ENCODE measurements around the gene SF3B1.
"Not testable (repeated sequence)": the region's sequence is repeated elsewhere in the genome, so short reads cannot be mapped to it uniquely, and the experiment has no call there.

SF3B1 gene

DNA sequence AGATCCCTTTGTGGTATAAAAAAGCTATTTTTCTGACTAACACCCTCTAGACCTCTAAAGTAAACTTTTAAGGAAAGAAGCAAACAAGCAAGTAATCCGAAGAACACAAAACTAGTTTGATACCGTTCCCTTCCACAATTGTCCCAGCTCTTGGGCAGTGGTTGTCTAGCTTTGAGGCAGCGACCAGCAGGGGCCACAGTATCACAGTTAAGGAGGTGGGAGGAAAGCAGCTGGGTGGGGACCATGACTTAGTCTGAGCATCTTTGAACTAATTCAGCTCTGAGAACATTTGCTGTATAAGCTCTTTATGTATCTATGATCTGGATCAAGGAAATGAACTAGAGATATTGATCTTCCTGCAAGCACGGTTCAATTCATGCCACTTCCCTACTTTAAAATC, 51.0 kb downstream of the SF3B1 start:
- no peak overlapping the region for H3K4me3 ChIP-seq
- no peak overlapping the region for H3K27ac ChIP-seq

DNA sequence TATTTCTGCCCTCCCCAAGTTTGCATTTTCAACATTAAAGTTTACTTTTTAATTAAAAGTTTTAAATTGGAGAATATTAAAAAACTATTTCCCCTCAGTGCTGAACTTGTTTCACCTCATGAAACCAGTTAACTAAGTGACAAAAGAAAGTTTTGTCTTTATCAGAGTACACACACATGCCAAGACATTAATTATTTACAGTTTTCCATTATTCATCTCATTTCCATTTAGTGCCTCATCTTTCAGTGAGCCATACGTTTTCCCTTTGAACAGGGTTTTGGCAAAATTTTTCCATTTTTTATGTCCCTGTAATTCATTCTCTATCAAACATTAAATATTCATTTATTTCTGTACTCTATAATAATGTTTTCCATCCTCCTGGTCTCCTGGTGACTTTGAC, 53.2 kb downstream of the SF3B1 start:
- H3K27ac ChIP-seq = no peak overlapping the region
- H3K4me3 ChIP-seq = no peak overlapping the region

DNA sequence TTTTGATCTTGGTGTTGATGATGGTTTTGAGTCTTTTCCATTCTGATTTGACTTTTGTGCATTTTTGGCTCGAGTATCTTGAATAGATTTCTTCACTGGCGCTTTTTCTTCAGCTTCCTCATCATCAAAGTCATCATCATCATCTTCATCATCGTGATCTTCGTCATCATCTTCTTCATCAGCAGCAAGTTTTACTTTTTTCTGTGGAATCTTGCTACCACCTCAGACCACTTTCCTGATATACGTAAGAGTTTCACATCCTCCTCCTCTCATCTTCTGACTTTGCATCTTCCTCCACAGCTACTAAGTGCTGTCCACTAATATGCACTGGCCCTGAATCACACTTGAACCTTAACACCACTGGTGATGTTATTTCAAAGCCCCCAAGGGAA, 54.9 kb downstream of the SF3B1 start:
- H3K4me3 ChIP-seq, H3K27ac ChIP-seq: not testable (repeated sequence)

DNA sequence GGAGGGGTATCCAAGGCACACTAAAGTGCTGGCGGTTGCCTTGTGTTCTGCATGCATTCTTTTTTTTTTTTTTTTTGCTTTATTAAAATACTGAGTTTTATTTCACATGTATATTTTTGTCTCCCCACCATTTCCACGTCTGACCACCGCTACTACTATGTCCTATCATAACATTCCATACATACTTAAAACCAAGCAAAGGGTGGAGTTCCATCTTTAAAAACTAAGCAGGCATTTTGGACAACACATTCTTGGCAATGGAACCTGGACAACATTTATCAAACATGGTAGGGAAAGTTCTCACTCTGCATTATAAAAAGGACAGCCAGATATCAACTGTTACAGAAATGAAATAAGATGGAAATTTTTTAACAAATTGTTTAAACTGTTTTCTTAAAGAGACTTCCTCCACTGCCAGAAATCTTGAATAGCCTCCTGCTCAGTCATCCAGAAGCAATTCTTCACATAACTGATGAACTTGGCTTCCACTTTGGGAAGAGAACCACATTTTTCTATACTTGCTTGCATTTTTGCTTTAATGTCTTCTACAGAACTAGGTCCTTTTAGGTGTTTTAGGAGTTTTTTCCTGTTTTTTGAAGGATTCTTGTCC, 55.4 kb downstream of the SF3B1 start:
- H3K27ac ChIP-seq, H3K4me3 ChIP-seq: not testable (repeated sequence)

DNA sequence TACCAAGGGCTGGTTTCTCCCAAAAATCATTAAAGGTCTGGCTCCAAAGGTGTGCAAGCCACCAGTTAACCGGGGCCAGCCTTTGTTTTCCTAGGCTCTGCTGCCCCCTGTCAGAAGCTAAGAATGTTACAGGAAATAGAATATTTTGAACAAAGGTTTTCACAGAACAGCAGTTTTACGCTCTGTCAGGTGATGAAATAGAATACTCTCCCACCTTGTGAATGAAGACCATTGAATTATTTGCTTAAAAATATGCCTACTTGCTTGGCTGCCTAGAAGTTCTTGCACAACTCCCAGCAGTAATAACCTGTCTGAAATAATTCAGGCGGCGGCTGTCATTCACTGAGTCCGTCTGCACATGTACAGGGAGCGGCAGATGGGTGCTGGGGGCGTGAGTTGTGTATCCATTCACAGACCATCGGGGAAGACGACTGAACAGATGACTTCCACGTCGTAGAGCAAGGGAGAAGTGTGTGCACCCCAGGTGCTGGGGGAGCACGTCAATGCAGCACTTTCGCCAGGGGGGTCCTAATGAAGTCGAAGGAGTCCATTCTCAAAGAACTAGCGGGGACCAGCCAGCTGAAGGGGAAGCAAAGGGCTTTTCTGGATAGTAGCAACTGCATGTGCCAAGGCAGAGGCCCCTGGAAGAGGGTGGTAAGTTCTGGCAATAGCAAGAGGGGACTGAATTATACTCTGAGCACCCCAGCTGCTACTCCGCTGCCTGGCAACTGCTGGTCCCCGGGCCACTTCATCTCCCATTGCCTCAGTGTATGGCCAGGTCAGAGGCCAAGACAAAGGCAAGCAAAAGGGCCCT, 56.1 kb downstream of the SF3B1 start:
- Histone ChIP-seq H3K4me3 (no peak overlapping the region), H3K27ac (no peak overlapping the region)

DNA sequence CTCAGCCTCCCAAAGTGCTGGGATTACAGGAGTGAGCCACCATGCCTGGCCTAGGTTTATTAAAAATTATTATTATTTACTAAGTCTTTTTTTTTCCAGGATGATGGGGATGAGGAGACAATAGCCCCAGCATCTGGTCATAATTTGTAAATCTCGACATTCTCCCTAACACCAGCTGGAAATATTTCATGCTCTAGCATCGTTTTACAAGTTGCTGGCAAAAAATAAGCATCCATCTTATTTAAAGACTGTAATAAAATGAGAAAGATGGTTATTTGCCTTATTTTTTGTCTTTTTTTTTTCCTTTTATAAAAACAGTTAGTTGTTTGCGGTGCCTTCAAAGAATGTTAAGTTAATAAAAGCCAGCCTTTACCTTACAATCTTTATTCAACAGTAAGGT, 56.7 kb downstream of the SF3B1 start:
- Histone ChIP-seq H3K27ac (no peak overlapping the region), H3K4me3 (no peak overlapping the region)

DNA sequence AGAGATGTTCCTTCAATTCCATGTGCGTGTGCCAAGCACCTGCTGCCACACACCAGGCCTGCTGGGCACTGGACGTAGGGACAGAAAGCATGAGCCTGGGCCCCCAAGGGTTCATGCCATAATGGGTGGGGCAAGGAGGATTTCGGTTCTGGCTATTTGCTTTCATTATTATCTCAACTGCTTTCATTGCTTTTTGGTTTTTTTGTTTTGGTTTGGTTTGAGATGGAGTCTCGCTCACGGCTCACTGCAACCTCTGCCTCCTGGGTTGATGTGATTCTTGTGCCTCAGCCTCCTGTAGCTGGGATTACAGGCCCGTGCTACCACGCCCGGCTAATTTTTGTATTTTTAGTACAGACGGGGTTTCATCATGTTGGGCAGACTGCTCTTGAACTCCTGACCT, 57.2 kb downstream of the SF3B1 start:
- no peak overlapping the region for H3K4me3 ChIP-seq
- no peak overlapping the region for H3K27ac ChIP-seq

DNA sequence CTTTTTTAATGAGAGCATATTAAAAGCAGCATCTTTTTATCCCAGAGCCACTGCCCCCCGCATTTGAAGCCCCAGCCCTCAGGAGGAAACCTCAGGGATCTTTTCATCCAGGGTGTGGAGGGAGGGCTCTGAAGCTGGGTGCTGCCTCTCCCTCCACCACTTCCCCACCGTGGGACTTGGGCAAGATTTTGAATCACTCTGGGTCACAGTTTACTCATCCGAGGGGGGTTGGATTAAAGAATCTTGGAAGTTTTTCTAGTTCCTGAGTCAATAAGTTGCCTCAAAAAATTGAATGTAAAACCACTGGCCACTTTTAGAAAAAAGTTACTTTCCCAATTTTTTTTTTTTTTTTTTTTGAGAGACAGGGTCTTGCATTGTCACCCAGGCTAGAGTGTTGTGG, 62.2 kb downstream of the SF3B1 start:
- no peak overlapping the region for H3K4me3 ChIP-seq

DNA sequence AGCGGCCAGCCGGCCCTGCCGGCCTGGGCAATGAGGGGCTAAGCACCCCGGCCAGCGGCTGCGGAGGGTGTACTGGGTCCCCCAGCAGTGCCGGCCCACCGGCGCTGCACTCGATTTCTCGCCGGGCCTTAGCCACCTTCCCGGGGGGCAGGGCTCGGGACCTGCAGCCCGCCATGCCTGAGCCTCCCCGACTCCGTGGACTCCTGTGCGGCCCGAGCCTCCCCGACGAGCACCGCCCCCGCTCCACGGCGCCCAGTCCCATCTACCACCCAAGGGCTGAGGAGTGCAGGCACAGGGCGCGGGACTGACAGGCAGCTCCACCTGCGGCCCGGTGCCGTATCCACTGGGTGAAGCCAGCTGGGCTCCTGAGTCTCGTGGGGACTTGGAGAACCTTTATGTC, 64.2 kb downstream of the SF3B1 start:
- not testable (repeated sequence) for H3K4me3 ChIP-seq, H3K27ac ChIP-seq

More for the DNA sequence above, 62.2 kb downstream of the SF3B1 start:
- H3K27ac ChIP-seq = no peak overlapping the region

DNA sequence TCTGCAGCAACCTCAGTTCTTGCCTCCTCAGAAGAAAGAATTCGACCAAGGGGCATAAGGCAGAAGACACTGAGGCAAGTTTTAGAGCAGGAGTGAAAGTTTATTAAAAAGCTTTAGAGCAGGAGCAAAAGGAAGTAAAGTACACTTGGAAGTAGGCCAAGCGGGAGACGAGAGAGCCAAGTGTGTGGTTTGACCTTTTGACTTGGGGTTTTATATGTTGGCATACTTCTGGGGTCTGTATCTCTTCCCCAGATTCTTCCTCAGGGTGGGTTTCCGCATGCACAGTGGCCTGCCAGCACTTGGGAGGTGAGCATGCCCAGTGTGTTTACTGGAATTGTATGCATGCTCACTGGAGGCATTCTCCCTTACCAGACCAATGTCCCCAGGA, 64.9 kb downstream of the SF3B1 start:
- Histone ChIP-seq H3K27ac (no peak overlapping the region), H3K4me3 (no peak overlapping the region)

DNA sequence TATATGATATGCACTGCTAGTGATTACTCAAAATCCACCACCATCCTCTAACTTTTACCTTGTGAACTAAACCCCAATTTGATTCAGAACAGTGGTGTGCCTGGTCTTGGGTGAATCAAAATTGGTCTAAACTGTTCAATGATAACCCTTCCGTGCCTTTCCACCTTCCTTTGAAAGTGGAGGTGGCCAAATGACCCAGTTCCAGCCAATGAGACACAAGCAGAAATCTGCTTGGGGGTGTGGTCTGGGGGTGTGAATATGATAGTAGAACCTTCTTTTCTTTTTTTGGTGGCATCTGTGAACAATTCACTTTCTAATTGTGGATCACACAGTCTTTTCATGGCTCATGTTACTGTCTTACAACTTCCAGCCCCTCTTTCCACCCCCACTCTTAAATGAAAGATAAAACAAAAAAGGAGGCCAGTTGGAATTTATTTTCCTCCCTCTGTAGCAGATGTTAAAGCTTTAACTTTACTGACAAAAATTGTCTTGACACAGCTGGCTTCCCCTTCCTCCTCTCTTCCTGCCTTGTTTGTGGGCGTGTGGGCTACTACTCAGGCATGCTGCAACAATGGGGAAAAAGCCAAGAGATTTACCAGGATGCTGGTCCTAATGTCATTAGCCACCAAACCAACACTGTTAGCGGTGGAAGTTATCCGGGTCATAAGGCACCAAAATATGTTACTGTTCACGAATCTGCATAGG, 65.4 kb downstream of the SF3B1 start:
- Histone ChIP-seq H3K27ac (no peak overlapping the region), H3K4me3 (no peak overlapping the region)

DNA sequence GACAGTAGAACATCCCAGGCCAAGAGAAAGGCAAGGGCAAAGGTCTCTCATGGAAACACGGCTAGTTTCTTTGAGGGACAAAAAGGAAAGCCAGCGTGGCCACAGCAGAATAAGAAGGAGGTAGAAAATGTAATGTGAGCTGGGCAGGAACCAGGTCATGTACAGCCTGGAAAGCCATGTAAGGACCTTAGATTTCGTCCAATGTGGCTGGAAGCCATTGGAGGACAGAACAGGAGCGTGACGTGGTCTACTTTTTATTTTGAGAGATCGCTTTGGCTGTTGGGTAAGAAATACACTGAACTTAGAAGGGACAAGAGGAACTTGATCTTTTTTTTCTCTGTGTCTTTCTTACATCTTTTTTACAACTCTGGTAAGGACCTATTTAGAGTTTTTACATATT, 66.4 kb downstream of the SF3B1 start:
- no peak overlapping the region for H3K27ac ChIP-seq
- no peak overlapping the region for H3K4me3 ChIP-seq

DNA sequence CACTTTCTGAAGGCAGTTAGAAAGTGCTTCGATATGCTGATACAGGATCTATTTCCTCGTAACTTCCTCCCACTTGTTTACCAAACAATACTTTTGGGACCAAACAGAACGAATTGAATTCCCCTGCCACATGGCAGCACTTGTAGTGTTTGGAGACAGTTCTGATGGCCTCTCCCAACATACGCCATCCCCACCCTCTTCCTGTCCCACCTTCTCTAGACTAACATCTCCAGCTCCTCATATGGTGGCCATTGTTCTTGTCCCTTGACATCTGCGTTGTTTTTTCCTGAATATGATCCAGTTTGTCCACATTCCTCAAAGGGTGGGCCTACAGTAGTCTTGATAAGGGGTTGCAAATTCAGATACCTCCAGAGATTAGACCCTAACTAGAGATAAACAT, 70.8 kb downstream of the SF3B1 start:
- no peak overlapping the region for H3K4me3 ChIP-seq
- H3K27ac ChIP-seq = no peak overlapping the region

DNA sequence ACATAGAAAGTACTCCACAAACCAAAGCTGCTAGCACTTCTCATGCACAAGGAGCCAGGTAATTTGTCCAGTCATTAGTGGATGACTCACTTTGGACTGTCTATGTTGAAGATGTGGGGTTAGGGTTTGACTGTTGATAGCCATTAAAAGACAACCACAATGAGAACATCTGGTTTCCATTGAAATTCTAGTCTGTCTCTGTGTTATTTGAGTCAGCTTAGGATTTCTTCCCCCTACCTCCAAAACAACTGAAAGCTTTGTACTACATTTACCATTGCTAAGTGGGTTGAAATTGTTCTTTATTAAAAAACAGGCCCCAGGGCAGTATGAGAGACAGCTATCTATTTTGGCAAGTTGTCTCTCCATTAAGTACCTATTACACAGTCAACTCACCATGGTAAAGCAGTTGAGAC, 74.1 kb downstream of the SF3B1 start:
- Histone ChIP-seq H3K4me3 (no peak overlapping the region), H3K27ac (peak overlapping the region in 1 of 21 experiments; percentile 7)

DNA sequence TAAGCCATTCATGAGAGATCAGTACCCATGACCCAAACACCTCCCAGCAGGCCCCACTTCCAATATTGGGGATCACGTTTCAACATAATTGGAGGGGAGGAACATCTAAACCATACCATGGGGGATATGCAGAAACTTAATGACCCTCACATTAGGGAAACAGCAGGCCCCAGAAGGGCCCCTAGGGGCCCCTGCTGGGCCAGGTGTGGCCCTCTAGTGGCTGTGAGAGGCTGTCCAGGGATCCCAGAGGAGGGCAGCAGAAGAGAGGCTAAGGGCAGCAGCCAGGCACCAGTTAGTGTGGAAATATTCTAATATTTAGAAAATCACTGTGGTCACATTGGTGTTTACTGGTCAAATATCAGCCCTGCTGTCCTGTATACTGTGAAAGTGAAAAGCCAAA, 75.0 kb downstream of the SF3B1 start:
- Histone ChIP-seq H3K27ac (peak overlapping the region in 1 of 21 experiments; percentile 6), H3K4me3 (no peak overlapping the region)

DNA sequence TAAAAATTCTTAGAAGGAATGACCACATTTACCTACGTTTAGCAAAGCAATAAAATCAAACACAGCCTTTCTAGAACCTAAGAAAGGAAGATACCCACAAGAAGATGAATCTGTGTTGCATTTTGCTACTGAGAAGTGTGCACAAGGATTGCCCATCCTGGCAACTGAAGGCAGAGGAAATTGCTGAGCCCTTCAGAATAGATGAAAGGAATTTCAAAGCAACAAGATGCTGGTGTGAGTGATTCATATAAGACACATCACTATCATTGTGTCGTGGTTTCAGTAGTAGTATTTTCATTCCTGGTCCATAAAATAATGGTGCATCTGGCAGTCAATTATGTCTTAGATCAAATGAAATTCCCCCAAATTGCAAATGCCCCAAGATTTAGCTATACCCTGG, 75.9 kb downstream of the SF3B1 start:
- H3K4me3 ChIP-seq = no peak overlapping the region
- no peak overlapping the region for H3K27ac ChIP-seq

DNA sequence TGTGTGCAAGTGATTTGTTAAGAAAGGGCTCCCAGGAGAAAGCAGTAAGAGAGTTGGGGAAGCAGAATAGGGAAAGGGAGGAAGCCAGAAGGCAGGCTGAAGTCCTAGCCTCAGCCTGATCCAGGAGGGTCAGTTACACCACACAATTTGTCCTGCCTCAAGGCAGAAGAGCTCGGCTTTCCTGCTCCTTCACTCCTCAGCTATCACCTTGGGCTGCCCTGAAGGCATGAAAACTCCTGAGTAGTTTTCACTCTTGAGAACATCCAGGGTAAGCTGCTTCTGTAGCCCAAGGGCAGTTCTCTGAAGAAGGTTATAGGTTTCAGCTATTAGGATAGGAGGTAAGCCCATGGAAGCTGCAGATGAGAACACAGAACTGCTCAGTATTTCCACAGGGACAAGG, 76.8 kb downstream of the SF3B1 start:
- H3K27ac ChIP-seq = no peak overlapping the region
- no peak overlapping the region for H3K4me3 ChIP-seq

DNA sequence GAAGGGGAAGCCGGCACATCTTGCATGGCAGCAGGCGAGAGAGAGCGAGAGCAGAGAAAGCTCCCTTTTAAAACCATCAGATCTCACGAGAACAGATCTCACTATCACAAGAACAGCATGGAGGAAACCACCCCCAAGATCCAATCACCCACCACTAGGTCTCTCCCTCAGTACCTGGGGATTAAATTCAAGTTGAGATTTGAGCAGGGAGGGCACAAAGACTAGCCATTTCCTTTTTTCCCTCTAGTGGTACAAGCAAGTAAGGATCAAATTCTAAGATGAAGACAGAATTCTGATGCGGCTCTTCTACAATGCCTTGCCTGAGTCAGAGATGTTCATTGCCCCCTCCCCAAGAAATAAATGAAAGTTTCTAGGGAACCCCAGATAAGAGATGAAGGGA, 78.7 kb downstream of the SF3B1 start:
- no peak overlapping the region for H3K4me3 ChIP-seq

DNA sequence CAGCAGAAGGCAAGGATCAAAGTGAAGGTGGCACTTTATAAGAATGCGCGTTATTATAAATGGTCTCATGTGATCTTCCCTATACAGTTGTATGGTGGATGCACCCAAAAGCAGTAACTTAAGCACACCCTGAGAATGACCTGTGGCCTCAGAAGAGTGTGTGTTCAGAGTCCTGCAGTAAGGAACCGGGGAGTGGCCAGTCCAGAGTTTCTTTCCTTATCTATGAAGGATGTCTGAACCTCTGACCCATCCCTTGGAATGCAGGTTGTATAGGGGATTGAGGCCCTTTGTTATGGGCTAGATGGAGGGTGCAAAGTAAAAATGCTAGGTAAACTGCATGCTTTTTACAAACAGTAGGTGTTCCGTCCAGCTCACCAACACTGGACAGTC, 80.7 kb downstream of the SF3B1 start:
- Histone ChIP-seq H3K4me3 (no peak overlapping the region), H3K27ac (no peak overlapping the region)

More for the DNA sequence above, 78.7 kb downstream of the SF3B1 start:
- H3K27ac ChIP-seq = no peak overlapping the region

DNA sequence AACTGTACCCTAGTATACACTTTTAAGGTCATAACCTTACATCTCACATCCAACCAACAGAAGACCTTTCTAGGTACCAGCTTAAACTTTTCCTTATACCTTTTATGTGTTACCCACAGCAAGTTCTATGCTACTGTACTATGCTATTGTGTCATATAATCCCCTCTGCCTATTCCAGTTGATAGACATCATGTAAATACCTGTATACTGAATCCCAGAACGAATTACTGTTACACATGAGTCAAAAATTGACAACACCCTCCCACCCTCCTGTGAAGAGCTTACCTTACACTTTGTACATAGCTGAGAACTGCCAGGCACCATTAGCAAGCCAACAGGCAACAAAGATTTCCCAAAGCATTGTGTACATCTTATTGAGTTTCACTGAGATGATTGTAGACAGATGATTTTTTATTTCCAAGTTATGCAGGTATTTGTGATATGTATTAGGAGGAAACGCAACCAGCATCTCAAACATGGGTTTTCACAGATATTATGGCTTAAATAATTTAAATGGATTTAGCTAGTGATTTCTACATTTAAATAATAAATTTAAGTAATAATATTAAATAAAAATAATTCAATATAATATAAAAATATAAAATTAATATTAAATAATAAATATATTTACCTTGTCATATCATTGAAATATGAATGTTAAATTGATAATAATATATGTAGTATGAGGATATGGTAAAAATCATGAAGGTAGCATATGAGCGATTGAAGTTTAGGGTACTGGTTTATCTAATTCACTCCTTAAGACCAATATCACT, 81.2 kb downstream of the SF3B1 start:
- H3K27ac ChIP-seq = no peak overlapping the region
- H3K4me3 ChIP-seq = no peak overlapping the region

Data from skin epidermis (tissue), 12 donors.